Duodenal mucosa (tissue), 2 donors: ENCODE data around the gene PLEKHA4.
"Not testable (repeated sequence)": the region's sequence is repeated elsewhere in the genome, so short reads cannot be mapped to it uniquely, and the experiment has no call there.

Source experiments
- H3K27ac ChIP-seq: one replicate; pipeline ENCODE4 v1.7.0; 2013; ENCODE audit warnings: low read depth, low read length
- H3K27me3 ChIP-seq, 2 donors: one replicate each; pipeline ENCODE4 v1.7.0; 2013; ENCODE audit warnings: low read length in 2 of 2, control low read depth in 1 of 2; ENCODE audit not compliant: insufficient read depth in 2 of 2, control insufficient read depth in 1 of 2
- H3K36me3 ChIP-seq, 2 donors: one replicate each; pipeline ENCODE4 v1.7.0; 2013; ENCODE audit warnings: low read length in 2 of 2, control low read depth in 1 of 2; ENCODE audit not compliant: insufficient read depth in 2 of 2, control insufficient read depth in 1 of 2
- H3K4me1 ChIP-seq, 2 donors: one replicate each; pipeline ENCODE4 v1.7.0; 2013; ENCODE audit warnings: low read length in 2 of 2, control low read depth in 1 of 2; ENCODE audit not compliant: insufficient read depth in 2 of 2, control insufficient read depth in 1 of 2
- H3K4me3 ChIP-seq, 2 donors: one replicate each; pipeline ENCODE4 v1.7.0; 2013; ENCODE audit warnings: low read length in 2 of 2, low read depth in 1 of 2
- H3K9ac ChIP-seq, 2 donors: one replicate each; pipeline ENCODE4 v1.7.0; 2013; ENCODE audit warnings: low read length in 2 of 2, low read depth in 1 of 2
- H3K9me3 ChIP-seq, 2 donors: one replicate each; pipeline ENCODE4 v1.7.0; 2013; ENCODE audit warnings: low read length in 2 of 2, control low read depth in 1 of 2; ENCODE audit not compliant: control insufficient read depth in 1 of 2

Gene PLEKHA4

DNA sequence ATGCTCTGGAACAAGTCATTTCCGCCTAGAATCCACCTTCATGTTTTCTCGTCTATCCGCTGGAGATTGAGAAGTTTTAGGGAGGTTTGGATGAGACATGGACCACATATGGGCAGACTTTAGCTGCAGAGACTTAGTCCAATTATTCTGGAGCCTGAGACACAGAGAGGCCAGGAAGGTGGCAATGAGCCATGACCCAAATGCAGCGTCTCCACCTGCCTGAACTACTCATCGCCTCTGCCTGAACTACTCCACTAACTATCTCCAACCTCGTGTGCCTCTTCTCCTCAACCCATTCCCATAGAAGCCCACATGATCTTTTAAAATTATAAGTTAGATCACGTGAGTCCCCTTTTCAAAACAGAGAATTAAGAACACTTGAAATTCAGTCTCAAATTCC, 5.6 kb downstream of the PLEKHA4 start:
- Histone ChIP-seq H3K27ac (no peak overlapping the region), H3K4me3 (no peak overlapping the region), H3K36me3 (no peaks in the 10 kb centered on the region), H3K4me1 (peaks cover 13 to 17% of the 10 kb centered on the region in 2 donors), H3K27me3 (no peaks in the 10 kb centered on the region), H3K9me3 (no peaks in the 10 kb centered on the region), H3K9ac (no peak overlapping the region)

DNA sequence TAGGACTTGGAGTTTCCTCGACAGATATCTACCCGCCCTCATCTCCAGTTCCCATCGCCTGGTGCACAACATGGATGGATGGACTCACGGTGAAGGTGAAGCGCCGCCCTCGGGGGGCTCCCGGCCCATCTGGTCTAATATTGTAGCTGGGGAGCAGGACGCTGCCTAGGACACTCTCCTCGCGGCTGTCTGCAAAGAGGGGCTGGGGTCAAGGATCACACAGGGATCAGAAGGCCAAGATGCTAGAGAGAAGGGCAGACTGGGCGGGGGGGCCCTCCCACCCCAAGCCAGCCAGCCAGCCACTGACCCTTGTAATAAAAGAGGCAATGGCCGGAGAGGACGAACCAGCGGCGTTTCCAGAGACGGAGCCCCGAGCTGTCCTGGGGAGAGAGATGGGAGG, 7.1 kb downstream of the PLEKHA4 start:
- peaks cover 0 to 2% of the 10 kb centered on the region in 2 donors for H3K4me1 ChIP-seq
- no peaks in the 10 kb centered on the region for H3K36me3 ChIP-seq
- H3K27ac ChIP-seq: no peak overlapping the region
- H3K9ac ChIP-seq: no peak overlapping the region
- no peaks in the 10 kb centered on the region for H3K9me3 ChIP-seq
- no peaks in the 10 kb centered on the region for H3K27me3 ChIP-seq
- no peak overlapping the region for H3K4me3 ChIP-seq

DNA sequence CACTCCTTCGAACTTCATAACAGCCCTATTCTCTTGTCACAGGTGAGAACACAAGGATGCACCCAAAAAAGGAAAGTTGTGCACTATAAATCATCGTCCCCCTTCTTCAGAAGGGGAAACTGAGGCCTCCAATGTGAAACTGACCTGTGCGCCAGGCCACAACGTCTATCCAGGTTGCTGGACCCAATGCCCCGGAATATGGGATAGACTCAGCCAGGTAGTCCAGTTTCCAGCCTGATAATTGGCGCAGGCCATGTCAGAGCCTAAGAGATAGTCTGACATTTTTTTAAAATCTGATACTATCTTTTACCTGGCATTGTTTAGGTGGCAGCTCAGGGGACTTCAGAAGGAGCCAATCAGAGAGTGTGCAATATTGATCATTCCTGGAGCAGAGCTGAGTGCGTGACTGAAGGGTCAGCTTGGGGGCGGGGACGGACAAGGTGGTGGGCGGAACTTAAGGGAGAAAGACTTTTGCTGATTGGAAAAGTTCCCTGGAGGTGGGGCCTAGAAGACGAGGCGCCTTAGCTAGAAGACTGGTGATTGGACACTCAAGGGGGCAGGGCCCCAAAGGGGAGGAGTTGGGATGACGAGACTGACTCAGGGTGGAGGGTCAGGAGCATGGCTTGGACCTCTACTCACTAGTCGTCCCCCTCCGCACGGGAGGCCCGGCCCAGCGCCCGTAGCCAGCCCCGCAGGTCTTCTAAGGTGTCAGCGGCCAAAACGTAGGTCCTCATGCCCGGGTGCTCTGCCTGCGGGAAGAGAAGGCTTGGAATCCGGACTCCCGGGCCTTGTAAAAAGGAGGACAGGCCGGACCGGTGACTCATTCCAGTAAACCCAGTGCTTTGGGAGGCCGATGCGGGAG, 8.5 kb downstream of the PLEKHA4 start:
- Histone ChIP-seq H3K4me1 (no peaks in the 10 kb centered on the region), H3K27ac (no peak overlapping the region), H3K4me3 (peak overlapping the region in 1 of 2 donors; percentile 48), H3K36me3 (no peaks in the 10 kb centered on the region), H3K9ac (no peak overlapping the region), H3K27me3 (no peaks in the 10 kb centered on the region), H3K9me3 (no peaks in the 10 kb centered on the region)

DNA sequence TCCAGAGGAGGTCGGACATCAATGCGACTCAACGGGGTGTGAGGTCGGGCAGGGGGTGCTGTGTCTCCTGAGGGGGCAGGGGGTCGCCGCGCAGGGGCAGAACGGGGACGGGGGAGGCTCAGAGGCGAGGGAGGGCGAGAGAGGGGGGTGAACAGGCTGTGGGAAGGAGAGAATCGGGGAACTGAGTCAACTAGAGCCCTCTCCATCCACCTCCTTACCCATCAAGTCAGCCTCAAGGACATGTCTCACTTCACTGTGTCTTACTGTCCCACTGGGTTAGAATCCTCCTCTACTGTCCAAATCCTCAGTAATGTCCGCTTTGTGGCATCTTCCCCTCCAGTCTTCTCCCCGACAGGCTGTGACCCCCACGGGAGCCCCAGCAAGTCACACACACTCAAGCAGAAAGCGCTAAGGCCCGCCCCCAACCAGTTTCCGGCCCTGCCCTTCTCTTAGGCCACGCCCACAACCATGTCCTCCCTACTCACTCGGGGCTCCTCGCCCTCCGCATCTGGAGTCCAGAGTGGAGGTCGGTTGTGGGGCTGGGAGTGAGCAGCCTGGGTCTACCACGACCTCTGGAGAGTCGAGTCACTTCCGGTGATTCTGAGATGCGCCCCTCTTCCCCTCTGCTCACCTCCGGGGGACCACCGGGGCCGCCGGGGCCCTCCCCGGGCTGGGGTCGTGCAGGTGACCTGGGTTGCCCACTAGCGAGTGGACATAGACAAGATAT, 9.3 kb downstream of the PLEKHA4 start:
- Histone ChIP-seq H3K27ac (no peak overlapping the region), H3K4me1 (no peaks in the 10 kb centered on the region), H3K36me3 (no peaks in the 10 kb centered on the region), H3K9me3 (no peaks in the 10 kb centered on the region), H3K27me3 (no peaks in the 10 kb centered on the region), H3K9ac (no peak overlapping the region), H3K4me3 (peak overlapping the region; percentile 38 to 48)

DNA sequence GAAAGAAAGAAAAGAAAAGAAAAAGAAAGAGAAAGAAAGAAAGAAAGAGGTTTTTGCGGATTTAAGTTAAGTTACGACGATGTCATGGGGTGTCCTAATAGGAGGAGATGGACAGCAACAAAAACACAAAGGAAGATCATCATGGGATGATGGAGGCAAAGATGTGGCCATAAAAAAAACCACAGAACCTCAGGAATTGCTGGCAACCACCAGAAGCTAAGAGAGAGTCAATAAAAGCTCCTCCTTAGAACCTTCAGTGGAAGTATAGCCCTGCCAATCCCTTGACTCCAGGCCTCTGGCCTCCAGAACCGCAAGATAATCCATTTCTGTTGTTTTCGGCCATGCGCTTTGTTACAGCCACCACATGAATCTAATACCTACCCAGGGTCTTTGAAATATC, 11.5 kb downstream of the PLEKHA4 start:
- Histone ChIP-seq H3K9ac (no peak overlapping the region), H3K4me1 (no peaks in the 10 kb centered on the region), H3K9me3 (no peaks in the 10 kb centered on the region), H3K36me3 (no peaks in the 10 kb centered on the region), H3K27me3 (no peaks in the 10 kb centered on the region), H3K27ac (no peak overlapping the region), H3K4me3 (no peak overlapping the region)

DNA sequence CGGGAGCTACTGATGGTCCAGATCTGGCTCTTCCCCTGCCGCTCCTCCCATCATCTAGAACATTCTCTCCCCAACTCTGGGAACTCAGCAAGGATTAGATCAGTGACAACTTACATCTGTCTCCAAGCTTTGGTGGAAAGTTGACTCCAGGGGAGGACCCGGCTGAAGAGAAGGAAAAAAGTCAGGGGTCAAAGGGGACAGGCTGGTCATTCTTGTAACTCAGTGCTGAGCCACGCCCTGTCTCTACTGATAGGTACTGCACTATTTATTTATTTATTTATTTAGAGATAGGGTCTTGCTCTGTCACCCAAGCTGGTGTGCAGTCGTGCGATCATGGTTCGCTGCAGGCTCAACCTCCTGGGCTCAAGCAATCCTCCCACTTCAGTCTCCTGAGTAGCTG, 14.3 kb downstream of the PLEKHA4 start:
- no peak overlapping the region for H3K4me3 ChIP-seq
- H3K27ac ChIP-seq: no peak overlapping the region
- no peaks in the 10 kb centered on the region for H3K36me3 ChIP-seq

DNA sequence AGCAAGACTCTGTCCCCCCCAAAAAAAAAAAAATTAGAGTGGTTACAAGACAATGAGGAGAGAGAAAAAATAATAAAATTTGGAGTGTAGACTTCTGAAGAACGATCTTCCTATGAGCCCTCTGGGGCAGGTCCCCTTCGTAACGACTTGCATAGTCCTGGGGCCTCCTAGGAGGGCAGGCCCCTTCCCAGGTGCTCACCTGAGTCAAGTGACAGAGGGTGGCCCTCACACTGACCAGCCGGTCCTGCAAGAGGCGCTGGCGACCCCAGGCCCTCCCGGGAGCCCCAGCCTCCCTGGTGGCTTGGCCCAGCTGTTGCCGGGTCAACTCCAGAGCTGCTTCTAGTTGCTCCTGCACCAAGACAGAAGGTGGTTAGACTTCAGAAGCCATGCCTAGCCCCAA, 14.9 kb downstream of the PLEKHA4 start:
- H3K27me3 ChIP-seq: no peaks in the 10 kb centered on the region
- H3K36me3 ChIP-seq: no peaks in the 10 kb centered on the region
- no peak overlapping the region for H3K27ac ChIP-seq
- H3K9ac ChIP-seq: no peak overlapping the region
- H3K4me3 ChIP-seq: no peak overlapping the region
- no peaks in the 10 kb centered on the region for H3K9me3 ChIP-seq
- no peaks in the 10 kb centered on the region for H3K4me1 ChIP-seq

More for the DNA sequence above, 14.3 kb downstream of the PLEKHA4 start:
- no peaks in the 10 kb centered on the region for H3K9me3 ChIP-seq
- H3K9ac ChIP-seq: no peak overlapping the region
- no peaks in the 10 kb centered on the region for H3K27me3 ChIP-seq
- no peaks in the 10 kb centered on the region for H3K4me1 ChIP-seq

DNA sequence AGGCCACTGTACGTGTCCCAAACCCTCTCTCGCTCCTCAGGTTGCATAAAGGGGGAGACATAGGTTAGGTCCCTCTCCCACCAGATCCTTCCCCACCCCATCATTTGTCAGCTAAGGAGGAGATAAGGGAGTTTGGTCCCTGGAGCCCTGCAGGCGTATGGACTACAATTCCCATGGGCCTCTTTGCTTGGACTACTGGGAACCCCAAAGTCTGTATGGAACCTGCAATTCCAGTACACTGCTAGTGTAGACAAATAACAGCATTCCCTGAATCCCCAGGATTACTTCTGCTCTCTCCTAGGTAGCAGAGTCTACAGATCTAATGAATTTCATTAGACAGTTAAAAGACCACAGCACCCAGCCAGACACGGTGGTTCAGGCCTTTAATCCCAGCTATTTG, 16.1 kb downstream of the PLEKHA4 start:
- Histone ChIP-seq H3K4me1 (no peaks in the 10 kb centered on the region), H3K9me3 (no peaks in the 10 kb centered on the region), H3K27me3 (no peaks in the 10 kb centered on the region), H3K4me3 (no peak overlapping the region), H3K36me3 (no peaks in the 10 kb centered on the region), H3K27ac (no peak overlapping the region), H3K9ac (no peak overlapping the region)

DNA sequence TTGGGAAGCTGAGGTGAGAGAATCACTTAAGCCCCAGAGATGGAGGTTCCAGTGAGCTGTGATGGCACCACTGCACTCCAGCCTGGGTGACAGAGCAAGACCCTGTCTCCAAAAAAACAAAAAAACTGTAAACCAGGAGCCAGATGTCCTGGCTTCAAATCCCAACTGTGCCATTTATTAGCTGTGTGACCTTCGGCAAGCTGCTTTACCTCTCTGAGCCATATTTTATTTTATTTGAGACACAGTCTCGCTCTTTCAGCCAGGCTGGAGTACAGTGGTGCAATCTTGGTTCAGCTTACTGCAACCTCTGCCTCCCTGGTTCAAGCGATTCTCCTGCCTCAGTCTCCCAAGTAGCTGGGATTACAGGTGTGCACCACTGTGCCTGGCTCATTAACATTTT, 21.8 kb downstream of the PLEKHA4 start:
- H3K4me1 ChIP-seq, H3K4me3 ChIP-seq, H3K27me3 ChIP-seq, H3K9me3 ChIP-seq, H3K27ac ChIP-seq, H3K9ac ChIP-seq, H3K36me3 ChIP-seq: not testable (repeated sequence)

DNA sequence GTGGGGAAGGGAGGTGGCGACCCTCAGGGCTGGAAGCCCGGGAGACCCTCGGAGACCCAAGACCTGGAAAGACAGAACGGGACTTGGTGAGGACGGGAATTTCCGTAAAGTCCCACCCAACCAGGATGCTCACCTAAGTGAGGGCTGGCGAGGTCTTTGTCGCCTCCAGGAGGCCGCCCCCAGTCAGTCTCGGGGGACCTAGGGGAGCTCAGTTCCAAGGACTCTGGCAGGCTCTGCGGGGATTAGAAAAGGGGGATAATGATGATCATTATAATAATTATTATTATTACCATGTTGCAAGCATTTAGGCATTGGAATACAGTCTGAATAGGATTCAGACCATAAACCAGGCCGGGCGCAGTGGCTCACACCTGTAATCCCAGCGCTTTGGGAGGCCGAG, 23.0 kb downstream of the PLEKHA4 start:
- Histone ChIP-seq H3K36me3 (peaks cover 3 to 4% of the 10 kb centered on the region in 2 donors), H3K27ac (no peak overlapping the region), H3K27me3 (no peaks in the 10 kb centered on the region), H3K9ac (no peak overlapping the region), H3K4me3 (no peak overlapping the region), H3K9me3 (no peaks in the 10 kb centered on the region), H3K4me1 (no peaks in the 10 kb centered on the region)
